GM04503 (cell line): ENCODE measurements around the gene ADGRF1.
"Not testable (repeated sequence)": the region's sequence is repeated elsewhere in the genome, so short reads cannot be mapped to it uniquely, and the experiment has no call there.

Source experiments
- DNase-seq: peaks from one replicate; pipeline ENCODE4 v3.0.0-alpha.2; 2012; ENCODE audit warnings: low read depth

ADGRF1 gene

GRCh38 chr6:47042275-47042791 lies at the start of gene ADGRF1:
TSS of gene ADGRF1 (minus strand) at chr6:47042332. CDS start at chr6:47029061, 13,271 bp downstream.
- DNase-seq: no peak

GRCh38 chr6:47090881-47091280 lies 48.7 kb upstream of the ADGRF1 start:
- DNase-seq: no peak

- DNase-seq: not testable (repeated sequence)
Observed at GRCh38 chr6:47089473-47089872, 47.3 kb upstream of the ADGRF1 start.

DNA sequence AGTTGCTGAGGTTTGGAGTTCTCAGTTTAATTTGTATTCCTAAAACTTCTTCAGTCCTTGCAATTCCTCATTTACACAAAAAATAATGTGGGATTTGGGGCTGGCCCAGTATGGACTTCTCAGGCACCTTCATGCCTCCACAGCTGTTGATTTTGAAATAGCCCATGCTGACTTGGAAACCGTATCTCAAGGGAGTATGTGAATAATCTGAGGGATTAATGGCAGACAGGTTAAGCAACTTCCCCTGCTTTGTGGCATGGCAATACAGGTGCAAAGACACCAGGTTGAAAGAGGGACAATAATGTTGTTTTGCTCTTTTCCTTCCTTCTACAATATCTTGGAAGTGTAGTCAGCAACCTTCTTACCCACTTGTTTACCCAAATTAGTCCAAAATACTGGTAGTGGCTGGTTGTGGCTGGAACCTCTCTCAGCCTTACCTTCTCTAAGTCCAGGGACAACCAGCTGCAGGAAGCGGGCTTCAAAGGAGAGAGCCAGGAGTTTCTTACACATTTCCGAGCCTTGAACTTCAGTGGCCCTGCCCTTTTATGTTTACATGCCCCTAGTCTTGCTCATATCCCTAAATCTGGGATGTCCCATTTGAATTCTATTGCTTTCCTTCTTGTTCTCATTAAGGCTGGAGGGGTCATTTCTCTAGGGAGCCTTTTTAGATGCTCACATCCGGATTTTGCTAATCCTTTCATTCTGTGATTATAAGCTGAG lies 44.1 kb upstream of the ADGRF1 start:
- DNase-seq: no peak

DNA sequence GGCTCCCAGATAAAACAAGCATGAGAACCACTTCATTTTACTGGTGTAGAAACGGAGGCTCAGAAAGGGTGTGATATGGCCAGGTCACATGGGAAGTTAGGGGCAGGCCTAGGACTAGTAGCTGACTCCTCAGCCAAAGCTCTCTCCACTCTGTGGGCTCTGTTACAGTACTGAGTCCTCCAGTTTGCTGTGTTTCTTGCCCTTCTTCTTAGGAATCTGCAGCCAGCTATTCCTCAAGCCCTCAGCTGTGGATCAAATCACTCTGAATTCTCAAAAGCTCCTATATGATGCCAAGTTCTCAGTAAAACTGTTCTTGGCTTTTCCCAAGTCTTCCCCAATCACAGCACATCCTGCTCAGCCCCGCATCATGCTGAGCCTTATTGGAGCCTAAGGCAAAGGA lies 42.5 kb upstream of the ADGRF1 start:
- no peak for DNase-seq

GRCh38 chr6:47083586-47084047 lies 41.5 kb upstream of the ADGRF1 start:
- DNase-seq: peak; percentile 49

GRCh38 chr6:47080083-47080596 lies 38.0 kb upstream of the ADGRF1 start:
- no peak for DNase-seq

DNA sequence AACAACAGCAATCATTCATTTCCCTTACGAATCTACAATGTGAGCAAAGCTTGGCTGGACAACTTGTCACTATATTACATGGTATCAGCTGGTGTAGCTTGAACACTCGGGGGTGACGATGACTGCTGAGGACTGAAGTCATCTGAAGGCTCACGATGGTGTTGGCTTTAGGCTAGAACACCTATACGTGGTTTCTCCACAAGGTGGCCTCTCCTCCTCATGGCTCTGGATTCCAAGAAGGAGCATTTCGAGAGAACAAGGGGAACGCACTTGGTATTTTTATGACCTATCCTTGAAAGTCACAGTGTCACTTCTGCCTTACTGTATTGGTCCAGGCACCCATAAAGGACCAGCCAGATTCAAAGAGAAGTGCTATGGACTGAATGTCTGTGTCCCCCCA lies 37.5 kb upstream of the ADGRF1 start:
- no peak for DNase-seq

- DNase-seq: no peak
Observed at GRCh38 chr6:47078991-47079390, 36.9 kb upstream of the ADGRF1 start.

- DNase-seq: no peak
Observed at GRCh38 chr6:47076422-47077344, 34.6 kb upstream of the ADGRF1 start.

GRCh38 chr6:47075741-47076421 lies 33.7 kb upstream of the ADGRF1 start:
- no peak for DNase-seq

- DNase-seq: no peak
Observed at GRCh38 chr6:47075168-47075567, 33.0 kb upstream of the ADGRF1 start.

- no peak for DNase-seq
Observed at GRCh38 chr6:47073125-47074110, 31.3 kb upstream of the ADGRF1 start.

GRCh38 chr6:47072667-47073066 lies 30.5 kb upstream of the ADGRF1 start:
- DNase-seq: no peak

DNA sequence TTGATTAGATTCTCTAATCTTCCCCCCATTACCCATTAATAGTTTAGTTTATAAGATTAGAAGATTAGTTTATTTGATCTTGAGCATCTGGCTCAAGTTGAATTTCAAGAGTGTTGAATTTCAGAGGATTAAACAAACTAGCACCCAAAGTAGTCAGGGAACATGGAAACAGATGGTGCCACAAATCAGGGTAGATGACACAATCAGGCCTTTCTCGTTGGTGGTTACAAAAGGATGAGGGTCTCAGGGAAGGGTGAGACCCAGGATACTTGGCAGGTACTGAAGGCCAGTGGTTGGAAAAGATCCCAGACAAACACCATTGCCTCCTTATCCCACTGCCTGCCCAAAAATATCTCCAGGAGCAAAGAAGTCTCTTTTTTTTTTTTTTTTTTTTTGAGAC lies 29.5 kb upstream of the ADGRF1 start:
- no peak for DNase-seq

- no peak for DNase-seq
Observed at GRCh38 chr6:47070461-47070860, 28.3 kb upstream of the ADGRF1 start.

DNA sequence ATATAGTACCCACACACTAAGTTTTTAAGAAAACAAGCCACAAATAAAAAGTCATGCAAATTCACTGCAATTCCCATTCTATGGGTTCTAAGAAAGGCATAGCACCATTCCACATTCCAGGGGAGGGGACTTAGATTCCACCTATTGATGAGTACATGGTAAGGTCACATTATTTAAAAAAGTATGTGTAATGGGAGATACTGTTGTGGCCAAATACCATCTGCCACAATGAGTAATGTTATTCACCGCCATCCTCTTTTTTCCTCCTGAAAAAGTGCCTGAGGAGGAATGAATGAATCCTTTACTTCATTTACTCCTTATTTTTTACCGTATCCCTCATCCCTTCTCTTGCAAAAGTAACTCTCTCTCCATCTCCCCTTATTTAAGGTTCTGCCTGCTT lies 27.0 kb upstream of the ADGRF1 start:
- no peak for DNase-seq

DNA sequence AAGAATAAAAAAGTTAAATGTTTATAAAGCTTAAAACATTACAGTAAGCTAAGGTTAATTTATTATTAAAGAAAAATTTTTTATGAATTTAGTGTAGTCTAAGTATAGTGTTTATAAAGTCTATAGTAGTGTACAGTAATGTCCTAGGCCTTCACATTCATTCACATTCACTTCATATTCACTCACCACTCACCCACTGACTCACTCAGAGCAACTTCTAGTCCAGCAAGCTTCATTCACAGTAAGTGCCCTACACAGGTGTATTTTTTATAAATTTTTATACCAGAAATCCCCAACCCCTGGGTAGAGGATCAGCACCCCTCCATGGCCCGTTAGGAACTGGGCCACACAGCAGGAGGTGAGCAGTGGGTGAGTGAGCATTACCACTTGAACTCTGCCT lies 24.3 kb upstream of the ADGRF1 start:
- DNase-seq: no peak

GRCh38 chr6:47064274-47064673 lies 22.1 kb upstream of the ADGRF1 start:
- DNase-seq: no peak

DNA sequence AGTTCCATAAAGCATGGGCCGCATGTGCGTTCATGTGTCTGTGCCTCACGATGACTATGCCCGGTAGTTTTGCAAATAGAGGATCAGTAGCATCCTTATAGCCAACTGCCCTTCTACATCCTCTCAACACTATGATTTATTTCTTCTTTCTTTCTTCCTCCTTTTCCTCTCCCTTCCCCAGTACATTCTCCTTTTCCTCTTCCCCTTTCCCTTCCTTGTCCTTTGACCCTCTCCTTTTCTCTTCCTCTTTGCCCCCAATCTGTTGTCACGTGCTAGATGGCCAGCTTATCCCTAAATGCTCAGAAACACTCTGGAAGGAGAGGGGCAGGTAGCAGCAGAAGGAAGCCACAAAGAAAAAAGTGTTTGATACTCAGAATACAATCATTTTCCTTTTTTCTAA lies 20.2 kb upstream of the ADGRF1 start:
- DNase-seq: no peak
